Mononuclear cell (primary cell): ENCODE data around the gene RNF213. TPM values are rescaled to one million over a fixed set of nuclear protein-coding genes. Genes with fewer than 3 reads are reported as not detected.
"Not testable (repeated sequence)": the region's sequence is repeated elsewhere in the genome, so short reads cannot be mapped to it uniquely, and the experiment has no call there.

Source experiments
- H3K27me3 ChIP-seq: 2 replicates; pipeline ENCODE4 v1.6.0; 2011; ENCODE audit warnings: low read length, control low read depth; ENCODE audit not compliant: insufficient read depth
- H3K4me1 ChIP-seq: 2 replicates; pipeline ENCODE4 v1.5.1; 2011; ENCODE audit warnings: mild to moderate bottlenecking, low read length, control low read depth; ENCODE audit not compliant: insufficient read depth
- H3K4me3 ChIP-seq: 2 replicates; pipeline ENCODE4 v1.5.1; 2011; ENCODE audit warnings: mild to moderate bottlenecking, low read length, moderate library complexity
- H3K9me3 ChIP-seq: 2 replicates; pipeline ENCODE4 v1.5.1; 2011; ENCODE audit warnings: low read depth, mild to moderate bottlenecking, control low read depth, low read length
- total RNA-seq: library from RNA; depleted of rRNA; stranded (reverse); fragments of >200 nt; gene quantifications from one replicate; pipeline ENCODE4 v1.2.3, GENCODE V29; 2012

Gene RNF213
- total RNA-seq, 1 donor, result 234 TPM

GRCh38 chr17:80402102-80402501 is 141.4 kb downstream of the RNF213 start:
- H3K9me3 ChIP-seq, H3K27me3 ChIP-seq, H3K4me1 ChIP-seq, H3K4me3 ChIP-seq: not testable (repeated sequence)

GRCh38 chr17:80402959-80403358 is 142.3 kb downstream of the RNF213 start:
- H3K4me1 ChIP-seq, result no peaks in the 10 kb centered on the region
- no peak overlapping the region for H3K4me3 ChIP-seq
- H3K27me3 ChIP-seq, result peaks cover 2% of the 10 kb centered on the region
- no peaks in the 10 kb centered on the region for H3K9me3 ChIP-seq

- peaks cover 7% of the 10 kb centered on the region for H3K27me3 ChIP-seq
- no peaks in the 10 kb centered on the region for H3K4me1 ChIP-seq
- no peak overlapping the region for H3K4me3 ChIP-seq
- H3K9me3 ChIP-seq, result no peaks in the 10 kb centered on the region
These were observed 145.5 kb downstream of the RNF213 start for GRCh38 chr17:80406146-80406545.

DNA sequence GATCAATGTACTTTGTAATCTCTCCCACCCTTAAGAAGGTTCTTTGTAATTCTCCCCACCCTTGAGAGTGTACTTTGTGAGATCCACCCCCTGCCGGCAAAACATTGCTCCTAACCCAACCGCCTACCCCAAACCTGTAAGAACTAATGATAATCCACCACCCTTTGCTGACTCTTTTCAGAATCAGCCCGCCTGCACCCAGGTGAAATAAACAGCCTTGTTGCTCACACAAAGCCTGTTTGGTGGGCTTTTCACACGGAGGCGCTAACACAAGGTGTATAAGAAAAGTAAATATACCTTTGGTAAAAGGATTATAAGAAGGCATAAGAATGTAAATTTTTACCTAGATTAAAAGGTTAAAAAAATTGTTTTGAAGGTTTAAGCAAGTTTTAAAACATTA is 147.3 kb downstream of the RNF213 start:
- not testable (repeated sequence) for H3K27me3 ChIP-seq

DNA sequence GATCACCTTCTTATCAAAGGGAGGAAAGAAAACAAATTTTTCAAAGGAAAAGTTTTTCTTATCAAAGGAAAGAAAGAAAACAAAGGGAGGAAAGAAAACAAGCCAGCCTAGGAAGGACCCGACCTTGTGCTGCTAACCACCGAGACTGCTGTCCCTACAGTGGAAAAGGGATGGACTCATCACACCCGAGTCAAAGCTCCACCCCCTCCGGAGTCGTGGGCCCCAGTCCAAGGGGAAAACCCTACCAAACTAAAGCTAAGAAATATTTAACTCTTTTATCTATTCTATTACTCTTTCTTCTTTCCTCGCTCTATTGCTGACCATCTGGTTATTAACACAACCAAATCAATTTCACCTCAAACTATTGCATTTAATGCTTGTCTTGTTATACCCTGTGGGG is 148.2 kb downstream of the RNF213 start:
- Histone ChIP-seq H3K4me3 (no peak overlapping the region), H3K9me3 (no peaks in the 10 kb centered on the region), H3K4me1 (no peaks in the 10 kb centered on the region), H3K27me3 (peaks cover 10% of the 10 kb centered on the region)

More for the DNA sequence above, 147.3 kb downstream of the RNF213 start:
- H3K4me1 ChIP-seq, H3K9me3 ChIP-seq, H3K4me3 ChIP-seq: not testable (repeated sequence)

DNA sequence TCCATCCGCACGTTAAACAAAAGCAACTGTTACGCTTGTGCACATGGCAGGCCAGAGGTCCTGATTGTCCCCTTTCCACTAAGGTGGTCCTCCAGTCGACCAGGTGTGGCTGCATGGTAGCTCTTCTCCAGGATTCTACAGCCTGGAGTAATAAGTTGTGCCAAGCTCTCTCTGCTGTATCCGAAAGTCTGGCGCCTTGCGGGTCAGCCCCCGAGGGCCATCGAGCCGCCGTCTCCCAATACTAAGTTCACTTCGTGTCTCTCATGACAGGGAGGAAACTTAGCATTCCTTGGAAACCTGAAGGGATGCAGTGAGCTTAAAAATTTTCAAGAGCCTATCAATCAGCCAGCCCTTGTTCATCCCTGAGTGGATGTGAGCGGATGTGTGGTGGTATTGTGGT is 149.0 kb downstream of the RNF213 start:
- H3K9me3 ChIP-seq, result no peaks in the 10 kb centered on the region
- no peak overlapping the region for H3K4me3 ChIP-seq
- peaks cover 11% of the 10 kb centered on the region for H3K27me3 ChIP-seq
- peaks cover 5% of the 10 kb centered on the region for H3K4me1 ChIP-seq

DNA sequence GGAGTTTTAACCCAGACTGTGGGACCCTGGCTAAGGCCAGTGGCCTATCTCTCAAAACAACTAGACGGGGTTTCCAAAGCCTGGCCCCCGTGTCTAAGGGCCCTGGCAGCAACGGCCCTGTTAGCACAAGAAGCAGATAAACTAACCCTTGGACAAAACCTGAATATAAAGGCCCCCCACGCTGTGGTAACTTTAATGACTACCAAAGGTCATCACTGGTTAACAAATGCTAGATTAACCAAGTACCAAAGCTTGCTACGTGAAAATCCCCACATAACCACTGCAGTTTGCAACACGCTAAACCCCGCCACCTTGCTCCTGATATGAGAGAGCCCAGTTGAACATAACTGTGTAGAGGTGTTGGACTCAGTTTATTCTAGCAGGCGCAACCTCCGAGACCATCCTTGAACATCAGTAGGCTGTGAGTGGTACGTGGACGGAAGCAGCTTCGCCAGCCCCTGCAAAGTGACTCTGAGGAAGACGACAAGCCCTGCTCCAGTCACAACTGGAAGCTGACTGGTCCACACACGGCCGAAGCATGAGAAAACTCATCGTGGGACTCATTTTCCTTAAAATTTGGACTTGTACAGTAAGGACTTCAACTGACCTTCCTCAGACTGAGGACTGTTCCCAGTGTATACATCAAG is 149.9 kb downstream of the RNF213 start:
- H3K27me3 ChIP-seq, result peaks cover 11% of the 10 kb centered on the region
- H3K4me3 ChIP-seq, H3K9me3 ChIP-seq, H3K4me1 ChIP-seq: not testable (repeated sequence)

GRCh38 chr17:80413771-80414507 is 153.3 kb downstream of the RNF213 start:
- Histone ChIP-seq H3K9me3 (no peaks in the 10 kb centered on the region), H3K4me3 (no peak overlapping the region), H3K4me1 (peaks cover 17% of the 10 kb centered on the region), H3K27me3 (peaks cover 4% of the 10 kb centered on the region)

DNA sequence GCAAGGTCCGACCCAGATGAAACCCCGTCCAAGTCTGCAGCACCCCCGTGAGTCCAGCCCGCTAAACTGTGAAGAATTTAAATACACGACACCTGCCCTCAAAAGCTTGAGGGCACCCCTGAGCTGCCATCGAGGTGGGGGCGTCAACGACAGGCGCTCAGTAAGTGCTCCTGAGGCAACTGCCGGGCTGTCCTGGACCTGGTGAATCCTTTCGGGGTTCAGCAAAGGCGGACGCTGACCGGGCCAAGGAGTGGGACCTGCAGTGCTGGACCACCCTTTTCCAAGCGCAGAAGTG is 153.8 kb downstream of the RNF213 start:
- H3K9me3 ChIP-seq, result no peaks in the 10 kb centered on the region
- peak overlapping the region; percentile 94 for H3K4me3 ChIP-seq
- H3K4me1 ChIP-seq, result peaks cover 17% of the 10 kb centered on the region
- peaks cover 4% of the 10 kb centered on the region for H3K27me3 ChIP-seq

- Histone ChIP-seq H3K27me3 (peaks cover 4% of the 10 kb centered on the region), H3K9me3 (no peaks in the 10 kb centered on the region), H3K4me3 (peak within 1 kb of the TSS; percentile 94), H3K4me1 (peaks cover 17% of the 10 kb centered on the region)
These were observed 154.4 kb downstream of the RNF213 start, which contains the start of gene ENDOV for GRCh38 chr17:80414803-80415625. Gene ENDOV (plus strand): TSS chr17:80415167. CDS start chr17:80415195, 28 bp downstream.

- peaks cover 17% of the 10 kb centered on the region for H3K4me1 ChIP-seq
- peak overlapping the region; percentile 94 for H3K4me3 ChIP-seq
These were observed 155.0 kb downstream of the RNF213 start for GRCh38 chr17:80415626-80416137.

DNA sequence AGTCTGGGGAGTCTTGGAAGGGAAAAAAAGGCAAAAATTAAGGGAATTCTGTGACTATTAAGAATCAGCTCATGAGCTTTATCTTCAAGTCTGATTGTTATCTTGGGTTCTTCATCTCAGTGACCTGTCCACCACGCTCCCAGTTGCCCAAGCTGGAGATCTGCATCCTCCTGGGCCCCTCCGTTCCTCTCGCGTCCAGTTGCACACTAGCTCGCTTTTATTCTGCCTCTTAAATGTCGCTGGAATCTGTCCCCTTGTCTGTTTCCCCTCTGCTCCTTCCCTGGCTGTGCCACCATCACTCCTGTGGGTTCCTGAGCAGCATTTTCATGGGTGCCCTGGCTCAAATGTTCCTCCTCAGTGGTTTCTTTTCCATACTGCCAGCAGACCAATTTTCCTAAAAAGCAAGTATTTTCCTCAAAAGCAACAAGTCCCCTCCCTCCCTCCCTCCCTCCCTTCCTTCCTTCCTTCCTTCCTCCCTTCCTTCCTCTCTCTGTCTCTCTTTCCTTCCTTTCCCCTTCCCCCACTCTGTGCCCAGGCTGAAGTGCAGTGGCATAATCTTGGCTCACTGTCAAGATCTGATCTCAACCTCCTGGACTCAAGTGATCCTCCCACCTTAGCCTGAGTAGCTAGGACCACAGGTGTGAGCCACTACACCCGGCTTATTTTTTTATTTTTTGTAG is 155.7 kb downstream of the RNF213 start:
- peaks cover 4% of the 10 kb centered on the region for H3K27me3 ChIP-seq
- H3K4me3 ChIP-seq, result no peak overlapping the region
- H3K9me3 ChIP-seq, result no peaks in the 10 kb centered on the region
- peaks cover 17% of the 10 kb centered on the region for H3K4me1 ChIP-seq

More at GRCh38 chr17:80415626-80416137, 155.0 kb downstream of the RNF213 start:
- Histone ChIP-seq H3K9me3 (no peaks in the 10 kb centered on the region), H3K27me3 (peaks cover 4% of the 10 kb centered on the region)

GRCh38 chr17:80416940-80417293 is 156.3 kb downstream of the RNF213 start:
- Histone ChIP-seq H3K27me3 (peaks cover 4% of the 10 kb centered on the region), H3K4me1 (peaks cover 17% of the 10 kb centered on the region), H3K4me3 (no peak overlapping the region), H3K9me3 (no peaks in the 10 kb centered on the region)

DNA sequence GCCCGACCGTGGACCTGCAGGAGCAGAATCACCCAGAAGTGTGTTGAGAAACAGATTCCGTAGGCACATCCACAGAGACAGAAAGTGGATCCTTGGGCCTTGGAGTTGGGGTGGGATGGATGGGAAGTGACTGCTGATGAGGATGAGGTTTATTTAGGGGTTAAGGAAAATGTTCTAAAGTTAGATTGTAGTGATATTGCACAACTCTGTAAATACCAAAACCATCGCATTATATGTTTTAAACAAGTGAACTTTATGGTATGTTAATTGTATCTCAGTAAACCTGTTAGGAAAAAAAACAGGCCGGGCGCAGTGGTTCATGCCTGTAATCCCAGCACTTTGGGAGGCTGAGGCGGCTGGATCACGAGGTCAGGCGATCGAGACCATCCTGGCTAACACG is 157.9 kb downstream of the RNF213 start:
- H3K4me3 ChIP-seq, result no peak overlapping the region
- peaks cover 17% of the 10 kb centered on the region for H3K4me1 ChIP-seq
- no peaks in the 10 kb centered on the region for H3K9me3 ChIP-seq

GRCh38 chr17:80419255-80419654 is 158.6 kb downstream of the RNF213 start:
- no peak overlapping the region for H3K4me3 ChIP-seq
- H3K9me3 ChIP-seq, result no peaks in the 10 kb centered on the region

More for the DNA sequence above, 157.9 kb downstream of the RNF213 start:
- peaks cover 4% of the 10 kb centered on the region for H3K27me3 ChIP-seq

More at GRCh38 chr17:80419255-80419654, 158.6 kb downstream of the RNF213 start:
- H3K27me3 ChIP-seq, result no peaks in the 10 kb centered on the region
- H3K4me1 ChIP-seq, result peaks cover 19% of the 10 kb centered on the region
